IPS-18a (cell line): ENCODE measurements around the gene ATP2A1.
"Not testable (repeated sequence)": the region's sequence is repeated elsewhere in the genome, so short reads cannot be mapped to it uniquely, and the experiment has no call there.

Experiments
- H3K27ac ChIP-seq: one replicate; pipeline ENCODE4 v1.5.1; 2013; ENCODE audit warnings: low read length
- H3K27me3 ChIP-seq: one replicate; pipeline ENCODE4 v1.6.1; 2013; ENCODE audit warnings: mild to moderate bottlenecking, low read length; ENCODE audit not compliant: control insufficient read depth, insufficient read depth
- H3K36me3 ChIP-seq: one replicate; pipeline ENCODE4 v1.6.1; 2013; ENCODE audit warnings: low read depth, low read length; ENCODE audit not compliant: control insufficient read depth
- H3K4me1 ChIP-seq: one replicate; pipeline ENCODE4 v1.6.1; 2013; ENCODE audit warnings: low read depth, low read length; ENCODE audit not compliant: control insufficient read depth
- H3K4me3 ChIP-seq: one replicate; pipeline ENCODE4 v1.5.1; 2013; ENCODE audit warnings: low read length
- H3K9ac ChIP-seq: one replicate; pipeline ENCODE4 v1.6.1; 2013; ENCODE audit warnings: mild to moderate bottlenecking, low read length, moderate library complexity
- H3K9me3 ChIP-seq: one replicate; pipeline ENCODE4 v1.6.1; 2013; ENCODE audit warnings: low read depth, low read length; ENCODE audit not compliant: control insufficient read depth

ATP2A1 gene

GRCh38 chr16:28865001-28865688 is 13.1 kb upstream of the ATP2A1 start:
- Histone ChIP-seq H3K36me3 (peaks cover 27% of the 10 kb centered on the region), H3K4me1 (peaks cover 3% of the 10 kb centered on the region), H3K9me3 (no peaks in the 10 kb centered on the region), H3K27ac (no peak overlapping the region), H3K9ac (peak overlapping the region; percentile 89), H3K27me3 (no peaks in the 10 kb centered on the region), H3K4me3 (peak overlapping the region; percentile 83)

GRCh38 chr16:28865722-28866453 is 12.4 kb upstream of the ATP2A1 start:
- Histone ChIP-seq H3K27me3 (no peaks in the 10 kb centered on the region), H3K36me3 (peaks cover 30% of the 10 kb centered on the region), H3K4me3 (no peak overlapping the region), H3K4me1 (peaks cover 3% of the 10 kb centered on the region), H3K9ac (no peak overlapping the region), H3K27ac (no peak overlapping the region), H3K9me3 (no peaks in the 10 kb centered on the region)

- Histone ChIP-seq H3K9me3 (no peaks in the 10 kb centered on the region), H3K36me3 (peaks cover 30% of the 10 kb centered on the region), H3K4me3 (no peak overlapping the region), H3K27ac (no peak overlapping the region), H3K9ac (no peak overlapping the region), H3K27me3 (no peaks in the 10 kb centered on the region), H3K4me1 (peaks cover 3% of the 10 kb centered on the region)
Measured at GRCh38 chr16:28866454-28866804, 11.9 kb upstream of the ATP2A1 start.

GRCh38 chr16:28867241-28867640 is 11.0 kb upstream of the ATP2A1 start:
- Histone ChIP-seq H3K9me3 (no peaks in the 10 kb centered on the region), H3K27ac (no peak overlapping the region), H3K4me1 (peaks cover 3% of the 10 kb centered on the region), H3K9ac (no peak overlapping the region), H3K4me3 (no peak overlapping the region), H3K27me3 (no peaks in the 10 kb centered on the region), H3K36me3 (peaks cover 32% of the 10 kb centered on the region)

- not testable (repeated sequence) for H3K9me3 ChIP-seq, H3K4me3 ChIP-seq
Measured at GRCh38 chr16:28867646-28868045, 10.6 kb upstream of the ATP2A1 start.

GRCh38 chr16:28869201-28869600 is 9.1 kb upstream of the ATP2A1 start:
- Histone ChIP-seq H3K9me3 (no peaks in the 10 kb centered on the region), H3K4me1 (peaks cover 3% of the 10 kb centered on the region), H3K27me3 (no peaks in the 10 kb centered on the region), H3K4me3 (no peak overlapping the region), H3K27ac (no peak overlapping the region), H3K9ac (no peak overlapping the region), H3K36me3 (peaks cover 35% of the 10 kb centered on the region)

More at GRCh38 chr16:28867646-28868045, 10.6 kb upstream of the ATP2A1 start:
- not testable (repeated sequence) for H3K27ac ChIP-seq, H3K27me3 ChIP-seq, H3K9ac ChIP-seq, H3K4me1 ChIP-seq
- H3K36me3 ChIP-seq: peaks cover 32% of the 10 kb centered on the region

GRCh38 chr16:28872952-28873351 is 5.3 kb upstream of the ATP2A1 start:
- H3K9ac ChIP-seq: no peak overlapping the region
- no peak overlapping the region for H3K4me3 ChIP-seq
- no peaks in the 10 kb centered on the region for H3K9me3 ChIP-seq
- no peaks in the 10 kb centered on the region for H3K27me3 ChIP-seq
- no peak overlapping the region for H3K27ac ChIP-seq
- H3K4me1 ChIP-seq: no peaks in the 10 kb centered on the region
- H3K36me3 ChIP-seq: peaks cover 27% of the 10 kb centered on the region

- peaks cover 25% of the 10 kb centered on the region for H3K36me3 ChIP-seq
- H3K9me3 ChIP-seq: no peaks in the 10 kb centered on the region
- no peak overlapping the region for H3K4me3 ChIP-seq
- H3K9ac ChIP-seq: no peak overlapping the region
- H3K27ac ChIP-seq: no peak overlapping the region
- H3K27me3 ChIP-seq: no peaks in the 10 kb centered on the region
- no peaks in the 10 kb centered on the region for H3K4me1 ChIP-seq
Measured at GRCh38 chr16:28873543-28874201, 4.6 kb upstream of the ATP2A1 start.

- Histone ChIP-seq H3K36me3 (peaks cover 18% of the 10 kb centered on the region), H3K27ac (no peak overlapping the region), H3K4me1 (no peaks in the 10 kb centered on the region), H3K27me3 (no peaks in the 10 kb centered on the region), H3K9me3 (no peaks in the 10 kb centered on the region), H3K4me3 (no peak overlapping the region), H3K9ac (no peak overlapping the region)
Measured at GRCh38 chr16:28874406-28874805, 3.9 kb upstream of the ATP2A1 start.

GRCh38 chr16:28875134-28876018 is 2.9 kb upstream of the ATP2A1 start:
- Histone ChIP-seq H3K27ac (no peak overlapping the region), H3K4me1 (no peaks in the 10 kb centered on the region), H3K27me3 (no peaks in the 10 kb centered on the region), H3K36me3 (peaks cover 9% of the 10 kb centered on the region), H3K9ac (no peak overlapping the region), H3K4me3 (no peak overlapping the region), H3K9me3 (no peaks in the 10 kb centered on the region)

GRCh38 chr16:28876019-28876659 is 2.1 kb upstream of the ATP2A1 start:
- H3K4me3 ChIP-seq: no peak overlapping the region
- peaks cover 7% of the 10 kb centered on the region for H3K27me3 ChIP-seq
- no peak overlapping the region for H3K27ac ChIP-seq
- no peaks in the 10 kb centered on the region for H3K4me1 ChIP-seq
- H3K9ac ChIP-seq: no peak overlapping the region
- H3K36me3 ChIP-seq: peaks cover 9% of the 10 kb centered on the region
- no peaks in the 10 kb centered on the region for H3K9me3 ChIP-seq
